Measurements from ENCODE around the gene ALB. TPM values are rescaled to one million over a fixed set of nuclear protein-coding genes. Genes with fewer than 3 reads are reported as not detected.

ALB gene
- total RNA-seq, 1 donor from 2014 or later: 7.6 TPM

DNA sequence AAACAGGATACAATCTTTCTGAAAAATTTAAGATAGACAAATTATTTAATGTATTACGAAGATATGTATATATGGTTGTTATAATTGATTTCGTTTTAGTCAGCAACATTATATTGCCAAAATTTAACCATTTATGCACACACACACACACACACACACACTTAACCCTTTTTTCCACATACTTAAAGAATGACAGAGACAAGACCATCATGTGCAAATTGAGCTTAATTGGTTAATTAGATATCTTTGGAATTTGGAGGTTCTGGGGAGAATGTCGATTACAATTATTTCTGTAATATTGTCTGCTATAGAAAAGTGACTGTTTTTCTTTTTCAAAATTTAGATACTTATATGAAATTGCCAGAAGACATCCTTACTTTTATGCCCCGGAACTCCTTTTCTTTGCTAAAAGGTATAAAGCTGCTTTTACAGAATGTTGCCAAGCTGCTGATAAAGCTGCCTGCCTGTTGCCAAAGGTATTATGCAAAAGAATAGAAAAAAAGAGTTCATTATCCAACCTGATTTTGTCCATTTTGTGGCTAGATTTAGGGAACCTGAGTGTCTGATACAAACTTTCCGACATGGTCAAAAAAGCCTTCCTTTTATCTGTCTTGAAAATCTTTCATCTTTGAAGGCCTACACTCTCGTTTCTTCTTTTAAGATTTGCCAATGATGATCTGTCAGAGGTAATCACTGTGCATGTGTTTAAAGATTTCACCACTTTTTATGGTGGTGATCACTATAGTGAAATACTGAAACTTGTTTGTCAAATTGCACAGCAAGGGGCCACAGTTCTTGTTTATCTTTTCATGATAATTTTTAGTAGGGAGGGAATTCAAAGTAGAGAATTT, 5.2 kb downstream of the ALB start:
- ATAC-seq: no peak

DNA sequence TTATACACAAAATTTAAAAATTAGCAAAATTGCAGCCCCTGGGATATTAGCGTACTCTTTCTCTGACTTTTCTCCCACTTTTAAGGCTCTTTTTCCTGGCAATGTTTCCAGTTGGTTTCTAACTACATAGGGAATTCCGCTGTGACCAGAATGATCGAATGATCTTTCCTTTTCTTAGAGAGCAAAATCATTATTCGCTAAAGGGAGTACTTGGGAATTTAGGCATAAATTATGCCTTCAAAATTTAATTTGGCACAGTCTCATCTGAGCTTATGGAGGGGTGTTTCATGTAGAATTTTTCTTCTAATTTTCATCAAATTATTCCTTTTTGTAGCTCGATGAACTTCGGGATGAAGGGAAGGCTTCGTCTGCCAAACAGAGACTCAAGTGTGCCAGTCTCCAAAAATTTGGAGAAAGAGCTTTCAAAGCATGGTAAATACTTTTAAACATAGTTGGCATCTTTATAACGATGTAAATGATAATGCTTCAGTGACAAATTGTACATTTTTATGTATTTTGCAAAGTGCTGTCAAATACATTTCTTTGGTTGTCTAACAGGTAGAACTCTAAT, 6.0 kb downstream of the ALB start:
- ATAC-seq: no peak

DNA sequence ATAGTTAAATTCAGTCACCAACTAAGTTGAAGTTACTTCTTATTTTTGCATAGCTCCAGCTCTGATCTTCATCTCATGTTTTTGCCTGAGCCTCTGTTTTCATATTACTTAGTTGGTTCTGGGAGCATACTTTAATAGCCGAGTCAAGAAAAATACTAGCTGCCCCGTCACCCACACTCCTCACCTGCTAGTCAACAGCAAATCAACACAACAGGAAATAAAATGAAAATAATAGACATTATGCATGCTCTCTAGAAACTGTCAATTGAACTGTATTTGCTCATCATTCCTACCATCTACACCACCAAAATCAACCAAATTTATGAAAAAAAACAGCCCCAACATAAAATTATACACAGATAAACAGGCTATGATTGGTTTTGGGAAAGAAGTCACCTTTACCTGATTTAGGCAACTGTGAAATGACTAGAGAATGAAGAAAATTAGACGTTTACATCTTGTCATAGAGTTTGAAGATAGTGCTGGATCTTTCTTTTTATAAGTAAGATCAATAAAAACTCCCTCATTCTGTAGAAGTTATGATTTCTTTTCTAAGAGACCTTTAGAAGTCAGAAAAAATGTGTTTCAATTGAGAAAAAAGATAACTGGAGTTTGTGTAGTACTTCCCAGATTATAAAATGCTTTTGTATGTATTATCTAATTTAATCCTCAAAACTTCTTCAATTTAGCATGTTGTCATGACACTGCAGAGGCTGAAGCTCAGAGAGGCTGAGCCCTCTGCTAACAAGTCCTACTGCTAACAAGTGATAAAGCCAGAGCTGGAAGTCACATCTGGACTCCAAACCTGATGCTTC, 7.0 kb downstream of the ALB start:
- ATAC-seq: no peak

DNA sequence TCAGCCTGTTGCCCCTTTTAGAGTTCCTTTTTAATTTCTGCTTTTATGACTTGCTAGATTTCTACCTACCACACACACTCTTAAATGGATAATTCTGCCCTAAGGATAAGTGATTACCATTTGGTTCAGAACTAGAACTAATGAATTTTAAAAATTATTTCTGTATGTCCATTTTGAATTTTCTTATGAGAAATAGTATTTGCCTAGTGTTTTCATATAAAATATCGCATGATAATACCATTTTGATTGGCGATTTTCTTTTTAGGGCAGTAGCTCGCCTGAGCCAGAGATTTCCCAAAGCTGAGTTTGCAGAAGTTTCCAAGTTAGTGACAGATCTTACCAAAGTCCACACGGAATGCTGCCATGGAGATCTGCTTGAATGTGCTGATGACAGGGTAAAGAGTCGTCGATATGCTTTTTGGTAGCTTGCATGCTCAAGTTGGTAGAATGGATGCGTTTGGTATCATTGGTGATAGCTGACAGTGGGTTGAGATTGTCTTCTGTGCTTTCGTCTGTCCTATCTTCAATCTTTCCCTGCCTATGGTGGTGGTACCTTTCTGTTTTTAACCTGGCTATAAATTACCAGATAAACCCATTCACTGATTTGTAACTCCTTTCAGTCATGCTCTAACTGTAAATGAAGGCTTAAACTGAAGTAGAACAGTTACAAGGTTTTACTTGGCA, 7.8 kb downstream of the ALB start:
- no peak for ATAC-seq

DNA sequence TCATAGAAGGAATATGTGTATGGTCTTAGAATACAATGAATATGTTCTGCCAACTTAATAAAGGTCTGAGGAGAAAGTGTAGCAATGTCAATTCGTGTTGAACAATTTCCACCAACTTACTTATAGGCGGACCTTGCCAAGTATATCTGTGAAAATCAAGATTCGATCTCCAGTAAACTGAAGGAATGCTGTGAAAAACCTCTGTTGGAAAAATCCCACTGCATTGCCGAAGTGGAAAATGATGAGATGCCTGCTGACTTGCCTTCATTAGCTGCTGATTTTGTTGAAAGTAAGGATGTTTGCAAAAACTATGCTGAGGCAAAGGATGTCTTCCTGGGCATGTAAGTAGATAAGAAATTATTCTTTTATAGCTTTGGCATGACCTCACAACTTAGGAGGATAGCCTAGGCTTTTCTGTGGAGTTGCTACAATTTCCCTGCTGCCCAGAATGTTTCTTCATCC, 9.2 kb downstream of the ALB start:
- no peak for ATAC-seq

DNA sequence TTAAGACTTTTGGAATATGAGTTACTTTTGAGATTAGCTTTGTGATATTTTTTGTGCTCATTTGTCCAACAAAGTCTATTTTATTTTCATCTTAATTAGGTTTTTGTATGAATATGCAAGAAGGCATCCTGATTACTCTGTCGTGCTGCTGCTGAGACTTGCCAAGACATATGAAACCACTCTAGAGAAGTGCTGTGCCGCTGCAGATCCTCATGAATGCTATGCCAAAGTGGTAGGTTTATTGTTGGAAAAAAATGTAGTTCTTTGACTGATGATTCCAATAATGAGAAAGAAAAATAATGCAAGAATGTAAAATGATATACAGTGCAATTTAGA, 10.8 kb downstream of the ALB start:
- ATAC-seq: no peak

DNA sequence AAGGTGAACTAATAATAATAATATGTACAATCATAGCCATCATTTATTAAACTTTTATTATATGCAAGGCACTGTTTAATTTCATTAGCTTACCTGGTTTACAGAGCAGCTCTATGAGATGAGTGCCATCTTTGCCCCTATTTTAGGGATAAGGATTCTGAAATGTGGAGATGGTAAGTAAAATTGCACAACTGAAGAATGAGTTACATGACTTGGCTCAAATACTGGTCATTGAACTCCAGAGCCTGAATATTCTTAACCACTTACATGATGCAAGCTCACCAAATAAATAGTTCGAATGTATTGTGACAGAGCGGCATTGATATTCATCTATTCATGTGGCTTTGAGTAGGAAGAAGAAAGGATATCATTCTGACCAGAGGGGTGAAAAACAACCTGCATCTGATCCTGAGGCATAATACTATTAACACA, 11.7 kb downstream of the ALB start:
- ATAC-seq: no peak

DNA sequence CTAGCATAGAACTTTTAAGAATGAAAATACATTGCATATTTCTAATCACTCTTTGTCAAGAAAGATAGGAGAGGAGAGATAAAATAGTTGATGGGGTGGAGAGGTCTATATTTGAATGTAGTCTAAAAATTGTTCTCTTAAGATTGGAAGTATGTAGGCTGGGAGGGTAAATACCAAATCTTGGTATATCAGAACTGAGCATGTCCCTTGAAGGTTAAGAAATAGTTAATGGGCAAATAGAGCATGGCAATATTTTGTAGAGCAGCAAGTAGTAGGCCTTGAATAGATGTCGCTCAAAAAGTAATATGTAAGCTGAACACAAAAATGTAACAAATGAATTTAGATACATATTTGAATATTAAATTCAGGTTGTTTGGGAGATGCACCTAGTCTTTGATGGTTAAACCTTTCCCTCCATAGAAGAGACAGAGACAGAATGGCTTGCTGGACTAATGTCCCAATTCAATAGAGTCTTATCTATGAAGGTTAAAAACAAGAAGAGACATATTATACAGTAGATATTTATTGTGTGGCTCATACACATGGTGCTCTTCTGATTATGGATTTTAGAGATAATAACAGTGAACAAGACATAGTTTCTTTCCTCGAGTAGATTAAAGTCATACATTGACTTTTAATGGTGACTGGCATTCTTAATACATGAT, 12.5 kb downstream of the ALB start:
- ATAC-seq: no peak

DNA sequence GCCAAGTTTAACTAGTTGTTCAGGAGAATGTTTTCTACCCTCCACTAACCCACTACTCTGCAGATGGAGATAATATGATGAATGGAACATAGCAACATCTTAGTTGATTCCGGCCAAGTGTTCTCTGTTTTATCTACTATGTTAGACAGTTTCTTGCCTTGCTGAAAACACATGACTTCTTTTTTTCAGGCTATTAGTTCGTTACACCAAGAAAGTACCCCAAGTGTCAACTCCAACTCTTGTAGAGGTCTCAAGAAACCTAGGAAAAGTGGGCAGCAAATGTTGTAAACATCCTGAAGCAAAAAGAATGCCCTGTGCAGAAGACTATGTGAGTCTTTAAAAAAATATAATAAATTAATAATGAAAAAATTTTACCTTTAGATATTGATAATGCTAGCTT, 13.3 kb downstream of the ALB start:
- ATAC-seq: no peak

DNA sequence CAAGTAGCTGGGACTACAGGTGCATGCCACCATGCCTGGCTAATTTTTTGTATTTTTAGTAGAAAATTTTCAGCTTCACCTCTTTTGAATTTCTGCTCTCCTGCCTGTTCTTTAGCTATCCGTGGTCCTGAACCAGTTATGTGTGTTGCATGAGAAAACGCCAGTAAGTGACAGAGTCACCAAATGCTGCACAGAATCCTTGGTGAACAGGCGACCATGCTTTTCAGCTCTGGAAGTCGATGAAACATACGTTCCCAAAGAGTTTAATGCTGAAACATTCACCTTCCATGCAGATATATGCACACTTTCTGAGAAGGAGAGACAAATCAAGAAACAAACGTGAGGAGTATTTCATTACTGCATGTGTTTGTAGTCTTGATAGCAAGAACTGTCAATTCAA, 13.9 kb downstream of the ALB start:
- ATAC-seq: no peak

DNA sequence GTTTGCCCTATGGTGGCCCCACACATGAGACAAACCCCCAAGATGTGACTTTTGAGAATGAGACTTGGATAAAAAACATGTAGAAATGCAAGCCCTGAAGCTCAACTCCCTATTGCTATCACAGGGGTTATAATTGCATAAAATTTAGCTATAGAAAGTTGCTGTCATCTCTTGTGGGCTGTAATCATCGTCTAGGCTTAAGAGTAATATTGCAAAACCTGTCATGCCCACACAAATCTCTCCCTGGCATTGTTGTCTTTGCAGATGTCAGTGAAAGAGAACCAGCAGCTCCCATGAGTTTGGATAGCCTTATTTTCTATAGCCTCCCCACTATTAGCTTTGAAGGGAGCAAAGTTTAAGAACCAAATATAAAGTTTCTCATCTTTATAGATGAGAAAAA, 14.6 kb downstream of the ALB start:
- ATAC-seq: no peak

DNA sequence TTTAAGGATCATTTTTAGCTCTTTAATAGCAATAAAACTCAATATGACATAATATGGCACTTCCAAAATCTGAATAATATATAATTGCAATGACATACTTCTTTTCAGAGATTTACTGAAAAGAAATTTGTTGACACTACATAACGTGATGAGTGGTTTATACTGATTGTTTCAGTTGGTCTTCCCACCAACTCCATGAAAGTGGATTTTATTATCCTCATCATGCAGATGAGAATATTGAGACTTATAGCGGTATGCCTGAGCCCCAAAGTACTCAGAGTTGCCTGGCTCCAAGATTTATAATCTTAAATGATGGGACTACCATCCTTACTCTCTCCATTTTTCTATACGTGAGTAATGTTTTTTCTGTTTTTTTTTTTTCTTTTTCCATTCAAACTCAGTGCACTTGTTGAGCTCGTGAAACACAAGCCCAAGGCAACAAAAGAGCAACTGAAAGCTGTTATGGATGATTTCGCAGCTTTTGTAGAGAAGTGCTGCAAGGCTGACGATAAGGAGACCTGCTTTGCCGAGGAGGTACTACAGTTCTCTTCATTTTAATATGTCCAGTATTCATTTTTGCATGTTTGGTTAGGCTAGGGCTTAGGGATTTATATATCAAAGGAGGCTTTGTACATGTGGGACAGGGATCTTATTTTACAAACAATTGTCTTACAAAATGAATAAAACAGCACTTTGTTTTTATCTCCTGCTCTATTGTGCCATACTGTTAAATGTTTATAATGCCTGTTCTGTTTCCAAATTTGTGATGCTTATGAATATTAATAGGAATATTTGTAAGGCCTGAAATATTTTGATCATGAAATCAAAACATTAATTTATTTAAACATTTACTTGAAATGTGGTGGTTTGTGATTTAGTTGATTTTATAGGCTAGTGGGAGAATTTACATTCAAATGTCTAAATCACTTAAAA, 15.3 kb downstream of the ALB start:
- no peak for ATAC-seq

DNA sequence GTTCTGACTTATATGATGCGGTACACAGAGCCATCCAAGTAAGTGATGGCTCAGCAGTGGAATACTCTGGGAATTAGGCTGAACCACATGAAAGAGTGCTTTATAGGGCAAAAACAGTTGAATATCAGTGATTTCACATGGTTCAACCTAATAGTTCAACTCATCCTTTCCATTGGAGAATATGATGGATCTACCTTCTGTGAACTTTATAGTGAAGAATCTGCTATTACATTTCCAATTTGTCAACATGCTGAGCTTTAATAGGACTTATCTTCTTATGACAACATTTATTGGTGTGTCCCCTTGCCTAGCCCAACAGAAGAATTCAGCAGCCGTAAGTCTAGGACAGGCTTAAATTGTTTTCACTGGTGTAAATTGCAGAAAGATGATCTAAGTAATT, 16.5 kb downstream of the ALB start:
- ATAC-seq: no peak

DNA sequence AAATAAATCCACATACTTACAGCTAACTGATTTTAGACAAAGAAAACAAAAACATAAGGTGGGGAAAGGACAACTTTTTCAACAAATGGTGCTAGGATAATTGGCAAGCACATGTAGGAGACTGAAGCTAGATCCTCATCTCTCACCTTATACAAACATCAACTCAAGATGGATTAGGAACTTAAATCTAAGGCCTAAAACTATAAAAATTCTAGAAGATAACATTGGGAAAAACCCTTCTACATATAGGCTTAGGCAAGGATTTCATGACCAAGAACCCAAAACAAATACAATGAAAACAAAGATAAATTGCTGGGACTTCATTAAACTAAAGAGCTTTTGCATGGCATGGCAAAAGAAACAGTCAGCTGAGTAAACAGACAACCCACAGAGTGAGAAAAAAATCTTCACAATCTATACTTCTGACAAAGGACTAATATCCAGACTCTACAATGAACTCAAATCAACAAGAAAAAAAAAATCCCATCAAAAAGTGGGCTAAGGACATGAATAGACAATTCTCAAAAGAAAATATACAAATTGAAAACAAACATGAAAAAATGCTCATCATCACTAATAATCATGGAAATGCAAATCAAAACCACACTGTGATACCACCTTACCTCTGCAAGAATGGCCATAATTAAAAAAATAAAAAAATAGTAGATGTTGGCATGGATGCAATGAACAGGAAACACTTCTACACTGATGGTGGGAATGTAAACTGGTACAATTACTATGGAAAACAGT, 17.8 kb downstream of the ALB start:
- ATAC-seq: no peak

DNA sequence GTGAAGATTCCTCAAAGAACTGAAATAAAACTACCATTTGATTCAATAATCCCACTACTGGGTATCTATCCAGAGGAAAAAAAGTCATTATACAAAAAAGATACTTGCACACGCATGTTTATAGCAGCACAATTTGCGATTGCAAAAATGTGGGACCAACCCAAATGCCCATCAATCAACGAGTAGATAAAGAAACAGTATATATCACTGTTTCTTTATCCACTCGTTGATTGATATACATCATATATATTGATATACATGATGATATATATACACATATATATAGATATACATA, 18.3 kb downstream of the ALB start:
- no peak for ATAC-seq

DNA sequence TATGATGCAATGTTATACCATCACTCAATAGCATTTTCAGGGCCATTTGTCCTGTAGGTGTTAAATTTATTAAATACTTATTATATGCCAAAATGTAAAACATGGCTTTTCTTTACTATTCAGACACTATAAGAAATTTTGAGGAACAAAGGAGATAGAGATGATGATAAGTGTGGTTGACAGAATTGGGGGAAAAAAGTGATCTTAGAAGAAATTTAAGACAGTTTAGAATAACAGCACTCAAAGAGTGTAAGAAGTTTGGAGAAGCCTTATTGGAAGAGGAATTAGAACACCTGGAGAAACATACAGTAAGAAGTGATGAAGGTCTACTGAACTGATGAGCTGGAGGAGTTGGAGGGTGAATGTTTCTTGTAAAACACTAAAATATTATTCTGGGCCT, 19.1 kb downstream of the ALB start:
- ATAC-seq: no peak

DNA sequence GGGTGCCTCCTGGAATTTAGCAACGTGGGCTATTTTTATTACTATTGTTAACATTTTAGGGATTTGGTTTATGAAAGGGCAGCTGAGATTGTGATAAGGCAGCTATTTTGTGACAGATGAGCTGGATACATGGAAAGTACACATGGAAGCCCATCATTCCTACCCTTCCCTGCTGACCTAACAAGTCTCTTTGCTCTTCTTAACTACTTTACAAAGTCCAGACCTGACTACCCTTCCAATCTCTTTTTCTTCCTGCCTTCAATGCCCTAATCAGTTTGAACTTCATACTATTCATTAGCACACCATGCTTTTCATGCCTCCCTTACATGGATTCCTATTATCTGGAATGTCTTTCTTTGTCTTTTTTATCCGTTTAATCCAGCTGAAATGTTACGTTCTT, 22.6 kb downstream of the ALB start:
- ATAC-seq: no peak

DNA sequence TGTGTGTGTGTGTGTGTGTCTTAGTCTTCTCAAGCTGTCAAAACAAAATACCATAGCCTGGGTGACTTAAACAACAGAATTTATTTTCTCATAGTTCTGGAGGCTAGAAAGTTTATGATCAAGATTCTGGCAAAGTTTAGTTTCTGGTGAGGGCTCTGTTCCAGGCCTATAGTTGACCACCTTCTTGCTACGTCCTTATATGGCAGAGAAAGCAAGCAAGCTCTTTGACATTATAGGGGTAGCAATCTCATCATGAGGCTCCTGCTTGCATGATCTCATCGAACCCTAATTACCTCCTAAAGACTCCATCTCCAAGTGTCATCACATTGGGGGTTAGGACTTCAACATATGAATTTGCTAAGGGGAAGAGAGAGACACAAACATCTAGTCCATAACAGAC, 25.0 kb downstream of the ALB start:
- no peak for ATAC-seq

DNA sequence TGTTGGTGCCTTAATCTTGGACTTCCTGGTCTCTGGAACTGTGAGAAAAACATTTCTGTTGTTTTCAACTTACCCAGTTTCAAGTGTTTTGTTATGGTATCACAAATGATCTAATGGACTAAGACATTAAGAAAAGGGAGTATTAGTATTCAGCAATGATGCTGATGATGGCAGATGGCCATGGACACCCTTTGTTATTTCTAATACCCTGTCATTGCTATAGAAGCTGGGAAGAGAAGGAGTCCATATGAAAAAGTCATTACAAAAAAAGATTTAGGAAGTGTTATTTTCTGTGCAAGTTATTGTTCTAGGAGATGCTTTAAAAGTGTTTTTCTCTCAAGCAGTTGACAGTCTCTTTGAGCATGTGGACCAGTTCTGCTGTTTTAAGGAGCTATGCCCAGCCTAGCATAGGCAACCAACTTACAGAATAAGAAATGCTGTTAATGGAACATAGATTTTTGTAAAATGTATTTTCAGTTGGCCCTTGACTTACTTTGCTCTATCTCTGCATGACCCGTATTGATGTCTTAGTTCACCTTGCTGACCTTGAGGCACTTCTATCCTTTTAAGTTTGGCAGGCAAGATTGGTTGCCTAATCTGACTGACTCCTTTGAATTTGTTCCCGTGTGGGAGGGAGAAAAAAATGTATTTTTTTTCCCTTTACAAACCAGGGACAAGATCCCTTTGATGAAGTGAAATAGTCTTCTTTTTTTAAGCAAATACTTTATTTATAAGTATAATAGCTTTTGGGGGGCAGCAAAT, 25.9 kb downstream of the ALB start:
- ATAC-seq: no peak

DNA sequence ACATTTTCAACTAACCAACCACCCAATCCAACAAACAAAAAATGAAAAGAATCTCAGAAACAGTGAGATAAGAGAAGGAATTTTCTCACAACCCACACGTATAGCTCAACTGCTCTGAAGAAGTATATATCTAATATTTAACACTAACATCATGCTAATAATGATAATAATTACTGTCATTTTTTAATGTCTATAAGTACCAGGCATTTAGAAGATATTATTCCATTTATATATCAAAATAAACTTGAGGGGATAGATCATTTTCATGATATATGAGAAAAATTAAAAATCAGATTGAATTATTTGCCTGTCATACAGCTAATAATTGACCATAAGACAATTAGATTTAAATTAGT, 27.7 kb downstream of the ALB start:
- ATAC-seq: no peak
